Measurements from ENCODE around the gene RORC. TPM values are rescaled to one million over a fixed set of nuclear protein-coding genes. Genes with fewer than 3 reads are reported as not detected.
"Not testable (repeated sequence)": the region's sequence is repeated elsewhere in the genome, so short reads cannot be mapped to it uniquely, and the experiment has no call there.

The RORC gene
- 0.09 TPM in 1 of 2 replicates, not detected in the other for total RNA-seq
- long read RNA-seq = 0 reads

GRCh38 chr1:151831605-151832004 lies at the start of gene RORC:
Gene RORC (minus strand): TSS chr1:151831802. CDS start chr1:151831764, 38 bp downstream.
- no peak for DNase-seq (ENCODE audit: low spot score, unreplicated experiment)
- Mint-ChIP-seq H3K9me3 (ENCODE audit: low read depth) (no peaks in the 10 kb centered on the region), H3K4me3 (ENCODE audit: low read depth) (no peak within 1 kb of the TSS), H3K36me3 (ENCODE audit: insufficient read depth) (no peaks in the 10 kb centered on the region), H3K27ac (no peak within 1 kb of the TSS), H3K4me1 (ENCODE audit: low read depth) (peaks cover 10% of the 10 kb centered on the region), H3K27me3 (peaks cover 12% of the 10 kb centered on the region)
- TF ChIP-seq CTCF (IDR thresholded peaks at IDR 0.05; ENCODE audit: unreplicated experiment) = no peak

- H3K36me3 Mint-ChIP-seq (ENCODE audit: insufficient read depth) = peaks cover 9% of the 10 kb centered on the region
- H3K9me3 Mint-ChIP-seq (ENCODE audit: low read depth) = no peaks in the 10 kb centered on the region
- DNase-seq (ENCODE audit: low spot score, unreplicated experiment) = no peak
- H3K4me3 Mint-ChIP-seq (ENCODE audit: low read depth) = no peak overlapping the region
- no peak for TF ChIP-seq CTCF (IDR thresholded peaks at IDR 0.05; ENCODE audit: unreplicated experiment)
- no peak overlapping the region for H3K27ac Mint-ChIP-seq
- peaks cover 26% of the 10 kb centered on the region for H3K4me1 Mint-ChIP-seq (ENCODE audit: low read depth)
- H3K27me3 Mint-ChIP-seq = no peaks in the 10 kb centered on the region
Measured at GRCh38 chr1:151875419-151876097, 44.0 kb upstream of the RORC start.

GRCh38 chr1:151872776-151873175 lies 41.2 kb upstream of the RORC start:
- not testable (repeated sequence) for H3K9me3 Mint-ChIP-seq (ENCODE audit: low read depth); H3K36me3 Mint-ChIP-seq (ENCODE audit: insufficient read depth); DNase-seq (ENCODE audit: low spot score, unreplicated experiment); H3K27me3 Mint-ChIP-seq
- H3K4me1 Mint-ChIP-seq (ENCODE audit: low read depth) = peaks cover 26% of the 10 kb centered on the region
- H3K4me3 Mint-ChIP-seq (ENCODE audit: low read depth) = peak overlapping the region; percentile 7
- peak overlapping the region; percentile 85 for H3K27ac Mint-ChIP-seq

GRCh38 chr1:151871284-151872030 lies 39.9 kb upstream of the RORC start:
- Mint-ChIP-seq H3K4me1 (ENCODE audit: low read depth) (peaks cover 26% of the 10 kb centered on the region), H3K4me3 (ENCODE audit: low read depth) (no peak overlapping the region), H3K27ac (no peak overlapping the region), H3K9me3 (ENCODE audit: low read depth) (no peaks in the 10 kb centered on the region), H3K36me3 (ENCODE audit: insufficient read depth) (peaks cover 9% of the 10 kb centered on the region), H3K27me3 (no peaks in the 10 kb centered on the region)
- TF ChIP-seq CTCF (IDR thresholded peaks at IDR 0.05; ENCODE audit: unreplicated experiment) = no peak
- DNase-seq (ENCODE audit: low spot score, unreplicated experiment) = no peak

- no peaks in the 10 kb centered on the region for H3K27me3 Mint-ChIP-seq
- peaks cover under 1% of the 10 kb centered on the region for H3K36me3 Mint-ChIP-seq (ENCODE audit: insufficient read depth)
- no peak overlapping the region for H3K27ac Mint-ChIP-seq
- no peak overlapping the region for H3K4me3 Mint-ChIP-seq (ENCODE audit: low read depth)
- H3K4me1 Mint-ChIP-seq (ENCODE audit: low read depth) = peaks cover 23% of the 10 kb centered on the region
- no peaks in the 10 kb centered on the region for H3K9me3 Mint-ChIP-seq (ENCODE audit: low read depth)
- no peak for TF ChIP-seq CTCF (IDR thresholded peaks at IDR 0.05; ENCODE audit: unreplicated experiment)
- DNase-seq (ENCODE audit: low spot score, unreplicated experiment) = no peak
Measured at GRCh38 chr1:151868486-151868885, 36.9 kb upstream of the RORC start.
